BLaER1 treated with 17β-estradiol and CSF1 and Interleukin-3, amounts not matched to agents 10 nM and 100 nM (cell line): ENCODE results near the gene RASGRP2.
"Not testable (repeated sequence)": the region's sequence is repeated elsewhere in the genome, so short reads cannot be mapped to it uniquely, and the experiment has no call there.

Experiments
- H3K27ac ChIP-seq, 11 experiments: shearing (Covaris generic); formaldehyde crosslinking; 2 replicates each; pipeline ENCODE4 v1.8.1; 2022
- H3K27me3 ChIP-seq, 11 experiments: shearing (Covaris generic); formaldehyde crosslinking; 2 replicates each; pipeline ENCODE4 v1.8.1; 2022
- H3K36me3 ChIP-seq, 11 experiments: shearing (Covaris generic); formaldehyde crosslinking; 2 replicates each; pipeline ENCODE4 v1.8.1; 2022
- H3K4me1 ChIP-seq, 10 experiments: shearing (Covaris generic); formaldehyde crosslinking; 2 replicates each; pipeline ENCODE4 v1.8.1; 2022
- H3K4me2 ChIP-seq, 11 experiments: shearing (Covaris generic); formaldehyde crosslinking; 2 replicates each; pipeline ENCODE4 v1.8.1; 2022
- H3K4me3 ChIP-seq, 10 experiments: shearing (Covaris generic); formaldehyde crosslinking; 2 replicates each; pipeline ENCODE4 v1.8.1; 2022
- H3K9ac ChIP-seq, 11 experiments: shearing (Covaris generic); formaldehyde crosslinking; 2 replicates each; pipeline ENCODE4 v1.8.1; 2022
- H3K9me3 ChIP-seq, 11 experiments: shearing (Covaris generic); formaldehyde crosslinking; replicated peaks in 1 of 11; 2 replicates each; pipeline ENCODE4 v1.8.1; 2022
- H4K20me1 ChIP-seq, 11 experiments: shearing (Covaris generic); formaldehyde crosslinking; 2 replicates each; pipeline ENCODE4 v1.8.1; 2022
- Cebpa-rat ChIP-seq, 11 experiments: shearing (Covaris generic); IDR thresholded peaks; 2 replicates each; pipeline ENCODE4 v1.8.1; 2022

The RASGRP2 gene

DNA sequence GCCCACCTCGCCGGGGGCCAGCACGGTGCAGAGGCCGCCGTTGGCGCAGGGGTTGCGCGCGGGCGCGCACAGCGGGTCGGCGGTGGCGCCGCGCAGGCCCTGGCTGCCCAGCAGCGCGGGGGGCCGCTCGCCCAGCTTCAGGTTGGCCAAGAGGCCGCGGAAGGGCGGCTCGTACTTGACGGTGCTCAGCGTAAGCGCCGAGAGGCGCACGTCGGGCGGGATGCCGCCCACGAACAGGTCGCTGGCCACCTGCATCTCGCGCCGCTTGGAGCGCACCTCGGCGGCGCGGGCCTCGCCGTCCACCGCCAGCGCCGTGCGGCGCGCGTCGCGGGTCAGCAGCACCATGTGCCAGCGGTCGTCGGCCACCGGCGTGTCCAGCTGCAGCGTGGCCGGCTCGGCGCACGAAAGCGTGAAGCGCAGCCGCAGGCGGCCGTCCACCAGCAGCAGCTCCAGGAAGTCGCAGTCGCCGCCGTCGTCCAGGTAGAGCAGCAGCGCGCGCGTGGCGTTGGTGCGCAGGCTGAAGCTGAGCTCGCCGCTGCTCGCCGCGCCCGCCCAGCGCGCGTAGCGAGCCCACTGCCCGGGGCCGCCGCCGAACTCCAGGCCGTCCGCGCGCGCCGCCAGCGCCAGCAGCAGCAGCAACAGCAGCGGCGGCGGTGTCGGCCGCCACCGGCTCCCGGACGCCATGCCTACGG, 30.8 kb downstream of the RASGRP2 start:
- Histone ChIP-seq H3K27me3 (peaks cover 56 to 69% (median 62%) of the 10 kb centered on the region in 11 experiments), H3K4me1 (peaks cover 23 to 72% (median 54%) of the 10 kb centered on the region in 10 experiments), H3K27ac (no peak overlapping the region), H4K20me1 (peaks cover 0 to 33% (median 0%) of the 10 kb centered on the region in 11 experiments; a peak in 7 of 22 replicates), H3K9me3 (no peaks in the 10 kb centered on the region), H3K9ac (no peak overlapping the region), H3K4me2 (peak overlapping the region; percentile 24 to 64 (median 44); a peak in 19 of 22 replicates), H3K36me3 (no peaks in the 10 kb centered on the region), H3K4me3 (peak overlapping the region in 3 of 10 experiments; percentile 25 to 40 (median 31); a peak in 1 of 20 replicates)
- no peak for TF ChIP-seq Cebpa-rat (IDR thresholded peaks at IDR 0.05)

DNA sequence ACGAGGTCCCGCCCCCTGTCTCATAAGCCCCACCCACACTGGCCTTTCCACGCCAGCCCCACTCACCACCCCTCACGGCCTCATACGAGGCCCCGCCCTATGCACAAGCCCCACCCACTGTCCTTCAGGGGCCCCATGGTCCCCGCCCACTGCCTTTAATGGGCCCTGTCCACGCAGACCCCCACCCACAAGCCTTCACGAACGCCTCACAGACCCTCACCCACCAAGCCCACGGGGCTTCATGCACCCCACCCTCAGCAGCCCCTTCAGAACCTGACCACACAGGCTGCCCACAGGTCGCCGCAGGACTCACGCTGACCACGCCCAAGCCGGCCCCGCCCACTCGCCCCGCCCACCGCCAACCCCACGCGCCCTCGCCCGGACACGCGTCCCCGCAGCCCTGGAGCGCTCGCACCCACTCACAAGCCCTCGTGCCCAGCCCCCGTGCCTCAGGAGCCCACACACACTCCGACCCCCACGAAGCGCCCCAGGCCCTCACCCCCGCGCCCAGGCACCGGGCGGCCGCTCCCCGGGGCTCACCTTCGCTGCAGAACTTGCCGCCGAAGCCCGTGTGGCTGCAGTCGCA, 31.4 kb downstream of the RASGRP2 start:
- peaks cover 56 to 69% (median 62%) of the 10 kb centered on the region in 11 experiments for H3K27me3 ChIP-seq
- H4K20me1 ChIP-seq, result peaks cover 0 to 33% (median 0%) of the 10 kb centered on the region in 11 experiments; a peak in 6 of 22 replicates

GRCh38 chr11:64711956-64712362, 32.0 kb downstream of the RASGRP2 start:
- Histone ChIP-seq H3K4me3 (no peak overlapping the region), H3K9me3 (no peaks in the 10 kb centered on the region), H3K9ac (no peak overlapping the region), H3K27me3 (peaks cover 56 to 69% (median 62%) of the 10 kb centered on the region in 11 experiments), H3K4me2 (peak overlapping the region in 1 of 11 experiments; percentile 55; a peak in 1 of 22 replicates), H3K36me3 (no peaks in the 10 kb centered on the region), H3K4me1 (peaks cover 23 to 60% (median 47%) of the 10 kb centered on the region in 10 experiments), H3K27ac (no peak overlapping the region), H4K20me1 (peaks cover 0 to 31% (median 0%) of the 10 kb centered on the region in 11 experiments; a peak in 6 of 22 replicates)
- no peak for TF ChIP-seq Cebpa-rat (IDR thresholded peaks at IDR 0.05)

More for the DNA sequence above, 31.4 kb downstream of the RASGRP2 start:
- H3K27ac ChIP-seq, result no peak overlapping the region
- H3K4me2 ChIP-seq, result peak overlapping the region in 5 of 11 experiments; percentile 35 to 64 (median 46); a peak in 8 of 22 replicates
- H3K9ac ChIP-seq, result no peak overlapping the region
- peaks cover 23 to 66% (median 52%) of the 10 kb centered on the region in 10 experiments for H3K4me1 ChIP-seq
- no peak overlapping the region for H3K4me3 ChIP-seq
- no peaks in the 10 kb centered on the region for H3K36me3 ChIP-seq
- no peaks in the 10 kb centered on the region for H3K9me3 ChIP-seq
- no peak for TF ChIP-seq Cebpa-rat (IDR thresholded peaks at IDR 0.05)

GRCh38 chr11:64711138-64711955, 32.6 kb downstream of the RASGRP2 start:
- H3K27ac ChIP-seq, result no peak overlapping the region
- H3K4me3 ChIP-seq, result no peak overlapping the region
- peaks cover 56 to 69% (median 61%) of the 10 kb centered on the region in 11 experiments for H3K27me3 ChIP-seq
- no peaks in the 10 kb centered on the region for H3K9me3 ChIP-seq
- H3K4me1 ChIP-seq, result peaks cover 17 to 54% (median 41%) of the 10 kb centered on the region in 10 experiments
- H4K20me1 ChIP-seq, result peaks cover 0 to 25% (median 0%) of the 10 kb centered on the region in 11 experiments; a peak in 6 of 22 replicates
- peak overlapping the region in 10 of 11 experiments; percentile 8 to 55 (median 38); a peak in 17 of 22 replicates for H3K4me2 ChIP-seq
- no peaks in the 10 kb centered on the region for H3K36me3 ChIP-seq
- no peak overlapping the region for H3K9ac ChIP-seq
- TF ChIP-seq Cebpa-rat (IDR thresholded peaks at IDR 0.05), result no peak

DNA sequence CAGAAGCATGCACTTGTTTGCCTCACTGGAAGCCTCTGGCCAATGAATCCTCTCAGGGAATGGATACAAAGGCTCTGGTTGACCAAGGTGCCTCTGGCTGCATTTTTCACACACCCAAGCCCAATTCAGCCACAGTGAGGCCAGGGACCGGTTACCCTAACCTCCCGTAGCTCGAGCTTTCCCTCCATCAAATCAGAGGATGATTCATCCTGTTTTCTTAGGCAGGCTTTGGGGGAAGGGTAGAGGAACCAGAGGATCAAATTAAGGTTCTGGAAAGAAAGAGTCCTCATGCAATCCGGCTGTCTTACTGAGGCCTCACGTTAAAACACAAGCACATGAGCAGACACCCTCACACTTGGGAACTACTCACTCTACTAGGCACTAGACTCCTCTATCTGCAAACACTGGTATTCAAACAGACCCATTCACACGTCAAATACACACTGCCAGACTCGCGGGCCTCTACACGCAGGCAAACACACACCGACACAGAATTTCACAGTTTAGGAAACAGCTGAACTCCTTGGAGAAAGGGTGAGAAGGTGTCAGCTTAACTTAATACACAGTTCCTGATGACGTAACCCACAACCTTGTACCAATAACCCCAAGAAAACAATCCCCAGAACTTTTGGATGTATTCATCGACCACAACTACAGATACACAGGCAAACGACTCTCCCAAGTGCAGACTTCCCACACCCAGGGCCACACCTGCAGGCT, 33.4 kb downstream of the RASGRP2 start:
- Histone ChIP-seq H3K27ac (no peak overlapping the region), H3K9me3 (no peaks in the 10 kb centered on the region), H3K9ac (no peak overlapping the region), H3K4me2 (peak overlapping the region; percentile 8 to 55 (median 40); a peak in 19 of 22 replicates), H3K4me1 (peaks cover 15 to 46% (median 33%) of the 10 kb centered on the region in 10 experiments), H3K36me3 (no peaks in the 10 kb centered on the region), H3K27me3 (peaks cover 54 to 66% (median 57%) of the 10 kb centered on the region in 11 experiments), H3K4me3 (no peak overlapping the region), H4K20me1 (peaks cover 0 to 24% (median 0%) of the 10 kb centered on the region in 11 experiments; a peak in 6 of 22 replicates)
- TF ChIP-seq Cebpa-rat (IDR thresholded peaks at IDR 0.05), result no peak

DNA sequence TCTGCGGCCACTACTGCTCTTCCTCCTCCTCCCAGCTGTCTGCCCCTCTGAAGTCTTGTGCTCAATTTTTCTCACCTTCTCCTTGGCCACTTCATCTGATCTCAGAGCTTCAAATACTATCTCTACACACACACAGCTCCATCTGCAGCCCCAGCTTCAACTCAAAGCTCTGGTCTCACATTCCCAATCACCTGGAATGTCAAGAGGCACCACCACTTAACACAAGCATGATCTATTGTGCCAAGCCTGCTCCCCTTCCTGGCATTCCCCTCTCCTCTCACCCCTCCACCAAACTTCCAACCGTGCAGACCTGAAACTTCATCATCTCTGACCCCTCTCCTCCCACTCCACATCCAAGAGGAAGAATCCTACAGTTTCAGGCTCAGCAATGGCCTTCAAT, 38.4 kb downstream of the RASGRP2 start:
- Histone ChIP-seq H3K4me3 (no peak overlapping the region), H4K20me1 (no peaks in the 10 kb centered on the region), H3K4me2 (no peak overlapping the region), H3K27ac (no peak overlapping the region), H3K9ac (no peak overlapping the region), H3K9me3 (no peaks in the 10 kb centered on the region), H3K27me3 (peaks cover 3 to 15% (median 6%) of the 10 kb centered on the region in 11 experiments; a peak in 18 of 22 replicates), H3K36me3 (no peaks in the 10 kb centered on the region), H3K4me1 (peaks cover 0 to 12% (median 6%) of the 10 kb centered on the region in 10 experiments; a peak in 14 of 20 replicates)
- no peak for TF ChIP-seq Cebpa-rat (IDR thresholded peaks at IDR 0.05)

- no peaks in the 10 kb centered on the region for H3K4me1 ChIP-seq
- no peak overlapping the region for H3K27ac ChIP-seq
- H3K4me2 ChIP-seq, result no peak overlapping the region
- no peaks in the 10 kb centered on the region for H3K9me3 ChIP-seq
- TF ChIP-seq Cebpa-rat (IDR thresholded peaks at IDR 0.05), result no peak
- no peaks in the 10 kb centered on the region for H3K36me3 ChIP-seq
- no peaks in the 10 kb centered on the region for H3K27me3 ChIP-seq
- no peak overlapping the region for H3K9ac ChIP-seq
- no peaks in the 10 kb centered on the region for H4K20me1 ChIP-seq
- H3K4me3 ChIP-seq, result no peak overlapping the region
These were observed 40.9 kb downstream of the RASGRP2 start for GRCh38 chr11:64703048-64703447.

GRCh38 chr11:64701956-64702355, 42.0 kb downstream of the RASGRP2 start:
- H3K27me3 ChIP-seq, H3K4me3 ChIP-seq, H3K27ac ChIP-seq: not testable (repeated sequence)

More at GRCh38 chr11:64701956-64702355, 42.0 kb downstream of the RASGRP2 start:
- not testable (repeated sequence) for H4K20me1 ChIP-seq, H3K9ac ChIP-seq, H3K4me1 ChIP-seq, H3K36me3 ChIP-seq, H3K4me2 ChIP-seq, H3K9me3 ChIP-seq
